ACC112 (cell line): Measurements from ENCODE around the gene DOCK3.

Experiments
- H2AFZ ChIP-seq: fragments of 200-600 bp; sonication (generic); one replicate; pipeline ENCODE4 v1.6.0; 2017; ENCODE audit warnings: antibody characterized with exemption, low read length; ENCODE audit not compliant: unreplicated experiment
- H3K27ac ChIP-seq: fragments of 200-600 bp; sonication (generic); 2 replicates; pipeline ENCODE4 v1.5.1; 2014; ENCODE audit warnings: low read depth, mild to moderate bottlenecking, antibody characterized with exemption, low read length, moderate library complexity
- H3K27me3 ChIP-seq: fragments of 200-600 bp; sonication (generic); 2 replicates; pipeline ENCODE4 v1.6.1; 2014; ENCODE audit warnings: mild to moderate bottlenecking, antibody characterized with exemption, low read length, moderate library complexity, mixed read lengths; ENCODE audit not compliant: insufficient read depth
- H3K36me3 ChIP-seq: fragments of 200-600 bp; sonication (generic); 2 replicates; pipeline ENCODE4 v1.6.1; 2016; ENCODE audit warnings: mild to moderate bottlenecking, antibody characterized with exemption, low read length, moderate library complexity, mixed read lengths; ENCODE audit not compliant: insufficient read depth
- H3K4me1 ChIP-seq: fragments of 200-600 bp; sonication (generic); one replicate; pipeline ENCODE4 v1.6.1; 2016; ENCODE audit warnings: low read length, mixed read lengths; ENCODE audit not compliant: insufficient read depth, unreplicated experiment, control insufficient read depth
- H3K4me3 ChIP-seq: fragments of 200-600 bp; sonication (generic); 2 replicates; pipeline ENCODE4 v1.5.1; 2014; ENCODE audit warnings: mild to moderate bottlenecking, low read depth, low read length
- H3K79me2 ChIP-seq: fragments of 200-600 bp; sonication (generic); one replicate; pipeline ENCODE4 v1.6.0; 2016; ENCODE audit warnings: low read length; ENCODE audit not compliant: control insufficient read depth, unreplicated experiment, insufficient read depth

Gene DOCK3

GRCh38 chr3:50674349-50675178 lies at the start of gene DOCK3:
TSS of gene DOCK3 (plus strand) at chr3:50674927. CDS start at chr3:50675264, 337 bp downstream.
- Histone ChIP-seq H3K79me2 (no peaks in the 10 kb centered on the region), H3K4me1 (peaks cover 11% of the 10 kb centered on the region), H3K27ac (no peak within 1 kb of the TSS), H3K4me3 (peak within 1 kb of the TSS; percentile 69), H3K27me3 (peaks cover 65% of the 10 kb centered on the region), H3K36me3 (no peaks in the 10 kb centered on the region), H2AFZ (peak within 1 kb of the TSS; percentile 84)

GRCh38 chr3:50625231-50626182 lies 49.2 kb upstream of the DOCK3 start:
- Histone ChIP-seq H3K27me3 (no peaks in the 10 kb centered on the region), H3K27ac (no peak overlapping the region), H3K4me1 (peaks cover 64% of the 10 kb centered on the region), H3K4me3 (no peak overlapping the region), H3K36me3 (no peaks in the 10 kb centered on the region), H2AFZ (no peak overlapping the region), H3K79me2 (peaks cover 55% of the 10 kb centered on the region)

GRCh38 chr3:50626401-50626800 lies 48.3 kb upstream of the DOCK3 start:
- no peak overlapping the region for H3K4me3 ChIP-seq
- H3K27ac ChIP-seq: peak overlapping the region; percentile 90
- peaks cover 63% of the 10 kb centered on the region for H3K79me2 ChIP-seq
- H2AFZ ChIP-seq: no peak overlapping the region
- peaks cover 62% of the 10 kb centered on the region for H3K4me1 ChIP-seq
- no peaks in the 10 kb centered on the region for H3K27me3 ChIP-seq
- H3K36me3 ChIP-seq: no peaks in the 10 kb centered on the region

- no peak overlapping the region for H2AFZ ChIP-seq
- H3K36me3 ChIP-seq: no peaks in the 10 kb centered on the region
- peak overlapping the region; percentile 90 for H3K27ac ChIP-seq
- H3K4me3 ChIP-seq: peak overlapping the region; percentile 61
- no peaks in the 10 kb centered on the region for H3K27me3 ChIP-seq
- H3K79me2 ChIP-seq: peaks cover 72% of the 10 kb centered on the region
- peaks cover 73% of the 10 kb centered on the region for H3K4me1 ChIP-seq
Measured at GRCh38 chr3:50627407-50628051, 47.2 kb upstream of the DOCK3 start.

GRCh38 chr3:50628601-50629000 lies 46.1 kb upstream of the DOCK3 start:
- Histone ChIP-seq H3K79me2 (peaks cover 73% of the 10 kb centered on the region), H3K27ac (peak overlapping the region; percentile 90)

GRCh38 chr3:50630394-50630793 lies 44.3 kb upstream of the DOCK3 start:
- H3K4me1 ChIP-seq: peaks cover 54% of the 10 kb centered on the region
- peaks cover 67% of the 10 kb centered on the region for H3K79me2 ChIP-seq
- no peak overlapping the region for H3K27ac ChIP-seq

More at GRCh38 chr3:50628601-50629000, 46.1 kb upstream of the DOCK3 start:
- Histone ChIP-seq H3K4me1 (peaks cover 70% of the 10 kb centered on the region), H2AFZ (no peak overlapping the region), H3K4me3 (no peak overlapping the region), H3K36me3 (no peaks in the 10 kb centered on the region), H3K27me3 (no peaks in the 10 kb centered on the region)

GRCh38 chr3:50630877-50631276 lies 43.9 kb upstream of the DOCK3 start:
- H3K27me3 ChIP-seq: no peaks in the 10 kb centered on the region
- H3K4me1 ChIP-seq: peaks cover 55% of the 10 kb centered on the region
- no peak overlapping the region for H3K4me3 ChIP-seq
- no peak overlapping the region for H3K27ac ChIP-seq
- no peaks in the 10 kb centered on the region for H3K36me3 ChIP-seq
- peaks cover 62% of the 10 kb centered on the region for H3K79me2 ChIP-seq
- no peak overlapping the region for H2AFZ ChIP-seq

More at GRCh38 chr3:50630394-50630793, 44.3 kb upstream of the DOCK3 start:
- H3K27me3 ChIP-seq: no peaks in the 10 kb centered on the region
- H3K36me3 ChIP-seq: no peaks in the 10 kb centered on the region
- H3K4me3 ChIP-seq: no peak overlapping the region
- no peak overlapping the region for H2AFZ ChIP-seq

- no peak overlapping the region for H3K27ac ChIP-seq
- H3K36me3 ChIP-seq: no peaks in the 10 kb centered on the region
- peaks cover 55% of the 10 kb centered on the region for H3K4me1 ChIP-seq
- no peak overlapping the region for H3K4me3 ChIP-seq
- H3K27me3 ChIP-seq: no peaks in the 10 kb centered on the region
- peaks cover 63% of the 10 kb centered on the region for H3K79me2 ChIP-seq
- H2AFZ ChIP-seq: no peak overlapping the region
Measured at GRCh38 chr3:50632450-50632849, 42.3 kb upstream of the DOCK3 start.

GRCh38 chr3:50633230-50633790 lies 41.4 kb upstream of the DOCK3 start:
- Histone ChIP-seq H3K79me2 (peaks cover 64% of the 10 kb centered on the region), H2AFZ (no peak overlapping the region), H3K4me3 (no peak overlapping the region), H3K4me1 (peaks cover 55% of the 10 kb centered on the region), H3K27ac (no peak overlapping the region), H3K36me3 (no peaks in the 10 kb centered on the region), H3K27me3 (no peaks in the 10 kb centered on the region)

GRCh38 chr3:50635066-50635465 lies 39.7 kb upstream of the DOCK3 start:
- no peaks in the 10 kb centered on the region for H3K27me3 ChIP-seq
- no peak overlapping the region for H3K27ac ChIP-seq
- H3K79me2 ChIP-seq: peaks cover 49% of the 10 kb centered on the region
- H3K4me3 ChIP-seq: no peak overlapping the region
- no peaks in the 10 kb centered on the region for H3K36me3 ChIP-seq
- peaks cover 54% of the 10 kb centered on the region for H3K4me1 ChIP-seq
- H2AFZ ChIP-seq: no peak overlapping the region
